AG04449 (cell line): ENCODE measurements around the gene C15orf40.

Source experiments
- CTCF ChIA-PET: fragments of 350-600 bp; formaldehyde crosslinking; extraction: SDS; loops from one replicate; lab custom pipeline; 2021; ENCODE audit warnings: antibody characterized with exemption; lab: Yijun Ruan, JAX
- POLR2A ChIA-PET: fragments of 400-600, 350-600 bp; formaldehyde crosslinking; extraction: SDS; loops from one replicate; lab custom pipeline; 2020; ENCODE audit warnings: antibody characterized with exemption, inconsistent platforms; lab: Yijun Ruan, JAX
- DNase-seq: peaks from one replicate; pipeline ENCODE4 v3.0.0-alpha.2; 2010; ENCODE audit warnings: low read depth, low spot score
- H3K4me3 ChIP-seq: 2 replicates; pipeline ENCODE4 v1.5.1; 2011; ENCODE audit warnings: low read depth, mild to moderate bottlenecking, control low read depth, low read length
- TF ChIP-seq, protein P1 (sequence below): IDR thresholded peaks from one replicate; pipeline ENCODE4 v1.5.1; 2011; ENCODE audit warnings: mild to moderate bottlenecking, moderate library complexity, low read length, control low read depth, inconsistent platforms; ENCODE audit not compliant: insufficient read depth; ENCODE audit errors: missing control alignments

The C15orf40 gene

DNA sequence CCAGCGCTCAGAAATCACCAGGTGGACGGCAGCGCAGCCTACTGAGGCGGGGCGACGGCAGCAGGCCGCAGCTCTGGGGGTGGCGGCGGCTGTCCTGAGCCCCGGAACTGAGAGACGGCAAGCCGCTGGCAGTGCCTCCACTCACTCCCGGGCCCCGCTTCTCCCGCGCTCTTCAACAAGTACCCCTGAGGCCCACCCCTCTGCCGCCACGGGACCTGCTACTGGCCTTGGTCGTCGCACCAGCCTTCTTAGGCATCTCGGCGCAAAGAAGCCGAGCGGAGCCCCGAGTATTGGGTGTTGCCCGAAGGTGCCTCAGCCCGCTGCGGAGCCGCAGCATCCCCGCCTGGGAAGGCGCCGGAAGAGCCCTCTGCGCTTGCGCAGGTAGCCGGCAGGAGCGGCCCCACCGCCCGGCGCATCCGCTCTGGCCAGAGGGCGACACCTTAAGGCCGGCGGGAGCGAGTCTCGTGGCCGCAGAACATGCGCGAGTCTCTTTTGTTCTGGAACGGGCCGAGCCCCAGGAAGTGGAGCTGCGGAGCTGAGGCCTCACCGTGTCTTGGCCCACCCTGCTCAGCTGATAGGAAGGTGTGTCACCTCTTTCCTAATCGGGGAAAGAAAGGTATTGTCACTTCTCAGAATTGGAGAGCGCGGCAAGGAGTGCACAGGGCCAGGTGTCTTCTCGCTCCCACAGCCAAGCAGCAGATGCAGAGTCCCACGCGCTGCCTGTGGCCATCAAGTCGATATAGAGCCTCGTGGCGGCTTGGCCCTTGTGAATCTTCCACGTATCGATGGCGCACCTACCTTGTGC is at the start of gene C15orf40:
C15orf40 (minus strand) TSS at position 369 of the 805 bp plus-strand sequence; CDS start at position 337, 32 bp downstream.
- TF ChIP-seq, protein P1, sequence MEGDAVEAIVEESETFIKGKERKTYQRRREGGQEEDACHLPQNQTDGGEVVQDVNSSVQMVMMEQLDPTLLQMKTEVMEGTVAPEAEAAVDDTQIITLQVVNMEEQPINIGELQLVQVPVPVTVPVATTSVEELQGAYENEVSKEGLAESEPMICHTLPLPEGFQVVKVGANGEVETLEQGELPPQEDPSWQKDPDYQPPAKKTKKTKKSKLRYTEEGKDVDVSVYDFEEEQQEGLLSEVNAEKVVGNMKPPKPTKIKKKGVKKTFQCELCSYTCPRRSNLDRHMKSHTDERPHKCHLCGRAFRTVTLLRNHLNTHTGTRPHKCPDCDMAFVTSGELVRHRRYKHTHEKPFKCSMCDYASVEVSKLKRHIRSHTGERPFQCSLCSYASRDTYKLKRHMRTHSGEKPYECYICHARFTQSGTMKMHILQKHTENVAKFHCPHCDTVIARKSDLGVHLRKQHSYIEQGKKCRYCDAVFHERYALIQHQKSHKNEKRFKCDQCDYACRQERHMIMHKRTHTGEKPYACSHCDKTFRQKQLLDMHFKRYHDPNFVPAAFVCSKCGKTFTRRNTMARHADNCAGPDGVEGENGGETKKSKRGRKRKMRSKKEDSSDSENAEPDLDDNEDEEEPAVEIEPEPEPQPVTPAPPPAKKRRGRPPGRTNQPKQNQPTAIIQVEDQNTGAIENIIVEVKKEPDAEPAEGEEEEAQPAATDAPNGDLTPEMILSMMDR, result peak; percentile 90
- H3K4me3 ChIP-seq, result peak within 1 kb of the TSS; percentile 90
- POLR2A ChIA-PET, result interaction anchor here (0.6 to 1.9 kb wide), 4 partner anchors 11 to 963 kb away, joined by 3 to 9 read pairs (median 6); partner anchors contain the start of genes HDGFL3 and RPS17
- CTCF ChIA-PET, result interaction anchor here (0.6 to 5.7 kb wide), 48 partner anchors 9 to 563 kb away, joined by 3 to 79 read pairs (median 4); partner anchors contain the start of genes HDGFL3, RAMAC and RPS17
- DNase-seq, result peak; percentile 24

- no peak for DNase-seq
- ChIA-PET POLR2A (no interaction called here), CTCF (interaction anchor here (1.2 to 1.3 kb wide), 2 partner anchors 10 to 16 kb away, joined by 3 to 5 read pairs; partner anchors contain the start of gene BTBD1)
- TF ChIP-seq, protein P1, result no peak
- no peak overlapping the region for H3K4me3 ChIP-seq
Observed at GRCh38 chr15:83057696-83058376, 46.4 kb upstream of the C15orf40 start.

GRCh38 chr15:83057002-83057401 is 45.6 kb upstream of the C15orf40 start:
- TF ChIP-seq, protein P1, result no peak
- ChIA-PET CTCF (interaction anchor here (1.2 to 1.3 kb wide), 2 partner anchors 11 to 15 kb away, joined by 3 to 5 read pairs; partner anchors contain the start of gene BTBD1), POLR2A (no interaction called here)
- no peak overlapping the region for H3K4me3 ChIP-seq
- no peak for DNase-seq

DNA sequence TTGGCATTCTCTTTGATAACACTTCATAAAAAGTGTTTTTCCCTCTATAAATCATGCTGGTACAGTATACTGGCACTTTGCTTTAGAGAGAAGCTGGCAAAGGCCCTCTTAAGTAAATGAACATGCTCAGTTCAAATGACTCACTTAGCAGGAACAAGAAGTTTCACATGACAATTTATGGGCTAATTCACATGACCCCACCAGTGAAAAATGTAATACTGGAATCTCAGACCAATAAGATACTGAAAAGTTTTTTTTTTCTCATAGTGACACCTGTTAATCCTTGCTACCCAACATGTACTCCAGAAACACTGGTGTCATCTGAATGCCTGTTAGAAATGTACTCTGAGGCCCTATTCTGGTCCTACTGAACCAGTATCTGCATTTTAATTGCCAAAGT is 41.7 kb upstream of the C15orf40 start:
- CTCF ChIA-PET, result interaction anchor here (1.0 kb wide), 1 partner anchor 42 kb away, joined by 3 read pairs; the partner anchor contains the start of gene C15orf40
- POLR2A ChIA-PET, result no interaction called here
- H3K4me3 ChIP-seq, result no peak overlapping the region
- TF ChIP-seq, protein P1, result no peak
- DNase-seq, result peak; percentile 56

DNA sequence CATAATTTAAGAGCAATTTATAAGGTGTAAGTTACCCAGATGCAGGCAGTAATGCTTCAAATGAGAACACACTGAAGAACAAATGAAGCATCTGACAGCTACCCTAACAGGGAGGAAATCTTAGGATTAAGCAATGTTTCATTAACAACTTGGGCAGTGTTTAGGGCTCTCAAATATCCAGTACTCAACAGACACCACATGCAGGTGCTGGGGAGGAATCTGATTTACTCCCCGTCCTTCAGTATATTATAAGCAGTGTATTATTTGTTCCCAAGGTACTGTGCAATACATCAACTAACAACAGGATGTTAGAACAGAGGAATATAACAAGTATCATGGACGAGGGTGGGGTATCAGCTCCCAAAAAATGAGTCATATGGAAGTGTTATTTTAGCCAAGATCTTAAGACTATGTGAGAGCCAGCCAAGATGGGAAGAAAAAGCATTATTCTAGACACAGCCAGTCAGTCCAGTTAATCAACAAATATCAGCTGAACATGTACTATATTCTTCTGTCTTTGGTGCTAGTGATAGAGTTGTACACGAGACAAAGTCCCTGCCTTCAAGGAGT is 35.2 kb upstream of the C15orf40 start:
- peak; percentile 10 for DNase-seq
- TF ChIP-seq, protein P1, result no peak
- POLR2A ChIA-PET, result interaction anchor here (0.7 to 0.8 kb wide), 2 partner anchors 13 to 1032 kb away, joined by 3 to 4 read pairs; no protein-coding TSS in a partner anchor
- CTCF ChIA-PET, result no interaction called here
- H3K4me3 ChIP-seq, result no peak overlapping the region
